GM11168 (cell line): ENCODE results near the gene CDH13.

Experiments used
- in situ Hi-C: fragments of 300-500 bp; cut with MboI; formaldehyde crosslinking; loops from one replicate; pipeline ENCODE4 v1.12.0; 2022; ENCODE audit warnings: low sequenced_read_pairs; ENCODE audit not compliant: unreplicated experiment

The CDH13 gene

DNA sequence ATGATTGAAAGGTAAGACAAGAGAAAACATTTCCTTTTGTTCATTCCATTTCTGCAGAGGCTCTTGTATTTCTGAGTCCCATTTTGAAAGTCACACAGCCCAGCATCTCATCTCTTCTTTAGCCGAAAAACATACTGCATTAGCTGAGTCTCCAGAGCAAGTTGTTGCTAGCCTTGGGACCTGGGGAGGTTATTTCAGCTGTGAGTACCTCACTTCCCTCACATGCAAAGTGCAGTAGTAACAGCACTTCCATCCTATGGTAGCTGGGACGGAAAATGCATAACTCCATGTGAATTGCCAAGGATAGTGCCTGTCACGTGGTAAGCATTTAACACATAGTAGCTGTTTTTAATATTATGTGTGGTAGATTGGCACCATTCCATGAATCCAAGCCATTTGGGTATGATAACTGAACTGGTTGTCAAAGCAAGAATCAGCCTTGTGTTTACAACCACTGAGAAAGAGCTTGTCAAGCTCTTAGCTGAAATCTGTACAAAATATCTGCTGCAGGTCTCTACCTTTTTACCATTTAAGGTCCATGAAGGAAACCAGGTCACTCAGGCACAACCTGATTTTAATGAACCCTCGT is 345.7 kb downstream of the CDH13 start:
- in situ Hi-C loops, result loop anchor here (5.0 kb wide), 1 partner anchor 95 kb away; no protein-coding TSS in a partner anchor

DNA sequence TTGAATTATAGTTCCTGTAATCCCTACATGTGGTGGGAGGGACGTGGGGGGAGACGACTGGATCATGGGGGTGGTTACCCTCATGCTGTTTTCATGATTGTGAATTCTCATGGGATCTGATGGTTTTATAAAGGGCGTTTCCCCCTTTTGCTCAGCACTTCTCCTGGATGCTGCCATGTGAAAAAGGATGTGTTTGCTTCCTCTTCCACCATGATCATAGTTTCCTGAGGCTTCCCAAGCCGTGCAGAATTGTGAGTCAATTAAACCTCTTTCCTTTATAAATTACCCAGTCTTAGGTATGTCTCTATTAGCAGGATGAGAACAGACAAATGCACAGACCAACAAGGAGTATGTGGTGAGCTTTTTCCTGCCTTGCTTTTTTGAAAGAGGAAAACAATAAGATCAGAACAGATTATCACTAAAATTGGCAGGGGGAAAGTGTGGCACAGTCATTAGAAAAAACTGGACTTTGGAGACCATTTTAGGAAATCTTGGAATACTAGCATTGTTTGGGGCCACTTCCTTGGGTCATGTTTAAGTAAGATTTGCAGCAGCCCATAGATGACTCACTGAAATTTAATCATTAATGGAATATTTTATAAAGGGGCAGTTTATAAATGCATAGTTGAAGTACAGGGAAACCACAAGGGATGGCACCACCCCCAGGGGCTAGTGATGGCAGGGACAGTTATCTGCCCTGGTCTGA is 352.8 kb downstream of the CDH13 start:
- in situ Hi-C loops, result no loop called here

DNA sequence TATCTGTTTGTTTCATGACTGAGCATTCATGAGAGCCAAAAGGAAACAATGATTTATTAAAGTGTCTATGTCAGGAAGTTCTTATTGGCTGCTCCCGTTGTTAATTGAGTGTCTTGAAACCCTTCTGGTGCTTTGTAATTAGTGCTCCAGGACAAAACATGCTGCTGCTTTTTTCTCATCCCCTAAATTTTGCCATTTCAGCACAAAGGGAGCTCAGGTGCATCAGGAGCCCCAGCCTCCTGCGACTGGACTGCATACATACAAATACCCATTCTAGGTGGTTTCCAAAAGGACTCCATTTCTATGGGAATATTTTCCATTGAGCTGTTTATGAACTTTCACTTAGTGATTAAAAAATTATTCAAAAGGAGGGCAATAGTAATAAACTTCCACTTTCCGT is 354.0 kb downstream of the CDH13 start:
- in situ Hi-C loops, result no loop called here

DNA sequence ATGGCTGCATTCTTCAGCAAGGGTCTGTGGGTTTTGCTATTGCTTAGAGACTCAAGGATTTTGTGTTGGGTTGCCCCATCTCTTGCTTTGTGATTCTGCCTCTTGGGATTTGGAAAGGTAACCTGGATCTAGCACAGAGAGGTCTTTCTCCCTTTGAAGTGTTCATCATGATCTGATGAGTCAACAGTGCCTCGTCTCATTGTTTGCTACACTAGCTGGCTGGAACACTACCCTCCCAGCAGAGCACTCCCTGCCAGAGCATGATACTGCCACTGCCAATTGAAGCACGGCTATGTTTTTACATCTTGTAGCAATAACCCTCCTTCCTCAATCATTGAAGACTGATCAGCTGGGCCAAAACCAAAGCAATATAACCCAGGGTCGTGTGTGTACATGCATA is 361.0 kb downstream of the CDH13 start:
- in situ Hi-C loops, result no loop called here

DNA sequence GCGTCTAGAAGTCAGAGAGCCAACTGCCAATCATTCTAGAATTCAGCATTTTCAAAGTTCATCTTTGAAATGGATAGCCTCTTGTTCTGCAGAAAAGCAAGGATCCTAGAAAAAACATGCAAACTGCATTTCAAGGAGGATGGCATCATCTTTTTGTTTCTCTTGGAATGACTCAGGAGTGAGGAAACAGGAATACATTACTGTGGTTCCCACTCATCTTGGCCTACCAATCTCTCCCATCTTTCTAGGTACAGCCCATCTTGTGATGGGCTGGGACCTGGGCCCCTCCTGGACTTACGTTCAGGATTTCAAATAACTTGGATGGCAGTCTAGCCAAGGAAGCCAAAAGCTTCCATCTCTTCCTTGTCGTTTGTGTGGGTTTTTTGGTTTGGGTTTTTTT is 363.4 kb downstream of the CDH13 start:
- in situ Hi-C loops, result no loop called here

DNA sequence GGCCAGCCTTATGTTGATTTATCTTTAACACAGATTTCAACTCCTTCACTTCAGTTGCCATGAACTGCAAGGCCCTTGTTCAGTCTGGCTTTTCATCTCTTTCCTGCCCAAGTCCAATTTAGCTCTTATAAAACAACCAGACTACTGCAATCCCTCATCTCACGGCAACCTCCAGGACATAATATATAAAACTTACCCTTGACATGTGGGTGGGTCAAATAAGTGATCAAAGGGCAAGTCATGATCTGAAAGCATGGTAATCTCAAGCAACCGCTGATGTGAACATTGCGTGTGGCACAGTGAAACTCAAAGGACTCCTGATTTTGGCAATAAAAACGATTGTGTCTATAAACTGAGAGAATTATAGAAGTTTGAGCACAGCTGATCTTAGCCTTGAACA is 364.6 kb downstream of the CDH13 start:
- in situ Hi-C loops, result no loop called here

DNA sequence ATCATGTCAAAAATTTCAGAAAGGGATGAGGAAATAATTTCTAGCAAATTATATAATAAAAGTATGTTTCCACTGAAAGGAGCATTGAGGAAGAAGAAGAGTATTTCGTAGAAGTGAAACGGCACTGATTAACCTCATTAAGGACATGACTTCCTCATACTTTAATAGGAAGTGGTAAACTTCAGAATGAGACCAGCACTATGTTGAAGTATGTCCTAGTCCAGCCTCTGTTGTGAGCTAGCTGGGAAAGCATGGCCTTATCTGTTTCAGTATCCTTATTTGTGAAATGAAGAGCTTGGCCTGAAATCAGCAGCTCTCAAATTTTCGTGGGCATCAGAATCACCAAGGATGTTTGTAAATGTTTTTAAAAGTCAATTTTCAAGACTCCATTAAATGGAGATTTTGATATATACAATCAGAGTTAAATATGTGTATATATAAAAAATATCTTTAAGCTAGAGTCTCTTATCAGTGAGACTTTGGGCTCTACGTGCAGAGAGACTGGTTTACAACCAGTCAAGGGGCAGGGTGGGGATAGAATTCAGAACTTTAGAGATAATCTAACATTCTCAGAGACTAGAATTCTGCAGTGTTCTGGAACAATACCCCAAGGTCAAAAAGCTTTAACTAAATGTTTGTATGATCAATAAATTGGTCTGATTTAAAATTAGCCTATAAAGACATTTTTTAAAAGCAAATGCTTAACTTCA is 365.4 kb downstream of the CDH13 start:
- in situ Hi-C loops, result no loop called here

DNA sequence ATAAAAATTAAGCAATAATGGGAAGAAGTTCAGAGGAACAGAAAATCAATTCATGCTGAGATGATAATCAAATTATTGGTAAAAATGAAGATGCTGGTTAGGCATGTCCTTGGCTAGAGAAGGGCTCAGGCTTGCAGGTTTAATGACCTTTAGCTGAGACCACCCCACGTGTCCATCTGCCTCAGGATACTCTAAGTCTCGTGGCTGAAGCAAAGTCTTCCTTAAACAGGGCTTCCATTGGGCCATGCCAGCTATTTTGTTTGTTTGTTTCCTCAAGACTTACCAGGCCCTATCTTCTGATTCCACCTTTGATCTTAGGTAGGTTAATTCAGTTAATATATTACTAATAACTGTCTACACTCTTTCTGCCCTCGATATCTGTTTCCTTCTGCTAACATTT is 366.0 kb downstream of the CDH13 start:
- in situ Hi-C loops, result no loop called here

DNA sequence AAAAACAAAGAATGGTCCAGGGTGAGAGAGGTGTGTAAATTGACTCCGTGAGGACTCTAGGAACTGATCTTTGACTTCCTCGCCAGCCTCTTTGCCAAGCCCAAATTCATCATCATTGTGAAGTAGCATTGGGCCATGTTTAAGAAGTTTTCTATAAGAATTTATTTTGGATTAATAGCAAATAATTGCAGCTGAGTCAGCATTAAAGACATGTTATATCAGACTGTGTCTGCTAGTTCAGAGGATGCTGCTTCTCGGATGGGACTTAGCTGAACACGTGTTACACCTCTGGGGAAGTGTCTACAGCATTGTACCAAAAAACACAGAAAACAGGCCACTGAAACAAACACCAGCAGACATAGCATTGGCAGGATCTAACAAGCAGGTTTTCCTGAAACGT is 366.6 kb downstream of the CDH13 start:
- in situ Hi-C loops, result no loop called here

DNA sequence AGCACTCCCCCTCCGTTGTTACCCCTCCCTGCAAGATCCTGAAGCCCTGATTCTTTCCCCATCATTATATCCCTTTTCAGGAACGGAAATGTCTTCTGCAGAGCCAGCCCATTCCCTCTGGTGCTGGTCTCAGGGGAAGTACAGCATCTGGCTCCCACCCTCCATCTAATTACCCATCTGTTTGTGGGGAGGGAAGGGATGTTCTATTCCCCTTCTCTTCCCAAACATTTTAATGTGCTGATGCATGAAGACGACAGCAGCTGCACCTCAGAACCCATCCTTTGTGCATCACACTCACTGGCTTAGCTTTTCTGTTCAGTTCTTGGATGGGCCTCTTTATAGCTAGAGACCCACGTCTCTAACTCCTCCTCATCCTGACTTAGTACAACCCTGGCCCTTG is 367.2 kb downstream of the CDH13 start:
- in situ Hi-C loops, result no loop called here

DNA sequence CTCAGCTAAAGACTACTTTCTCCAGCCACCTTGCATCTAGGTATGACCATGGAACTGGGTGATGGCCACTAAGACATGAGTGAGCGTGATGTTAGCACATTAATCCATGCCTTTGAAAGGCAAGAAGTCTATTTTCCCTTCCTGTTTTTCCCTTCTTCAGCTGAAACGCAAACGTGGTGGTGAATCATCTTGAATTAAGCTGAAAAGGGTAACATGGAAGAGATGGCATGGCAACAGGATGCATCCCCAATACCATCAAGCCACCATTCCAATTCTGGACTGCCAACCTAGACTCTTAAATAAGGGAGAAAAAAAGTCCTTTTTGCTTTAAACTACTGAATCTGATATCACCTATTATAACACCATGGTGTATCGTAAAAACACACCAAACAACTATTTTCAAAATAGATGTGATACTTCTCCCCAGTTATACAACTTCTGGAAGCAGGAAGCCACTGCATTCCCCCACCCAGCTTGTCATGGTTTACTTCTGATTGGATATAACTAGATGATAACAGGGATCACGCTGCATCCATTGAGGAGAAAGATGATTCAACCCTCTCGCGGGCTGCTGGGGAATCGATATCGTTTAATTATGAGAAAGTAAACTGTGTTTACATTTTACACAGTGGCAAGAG is 368.6 kb downstream of the CDH13 start:
- in situ Hi-C loops, result no loop called here

DNA sequence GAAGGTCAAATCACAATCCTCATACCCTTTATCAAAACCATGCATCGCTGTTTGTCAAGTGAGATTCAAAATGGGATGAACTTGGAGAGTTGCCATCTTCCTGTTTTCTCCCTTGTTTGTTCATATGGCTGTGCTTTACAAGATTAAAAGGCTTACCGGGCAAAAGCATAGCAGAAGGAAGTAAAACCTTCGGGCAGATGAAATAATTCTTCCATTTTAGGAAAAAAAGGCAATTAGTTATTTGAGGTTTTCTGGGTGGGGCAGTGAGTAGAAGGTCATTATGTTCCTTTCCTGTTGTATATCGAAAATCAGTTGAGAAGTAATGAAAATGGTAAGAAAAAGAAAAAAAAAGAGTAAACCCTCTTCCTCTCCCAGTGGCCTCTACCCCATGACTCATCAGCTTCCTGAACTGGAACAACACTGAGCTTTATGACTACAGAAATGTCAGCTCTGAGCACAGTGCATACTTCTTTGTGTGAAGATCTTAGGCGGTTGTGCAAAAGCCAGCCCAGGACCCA is 369.2 kb downstream of the CDH13 start:
- in situ Hi-C loops, result no loop called here

DNA sequence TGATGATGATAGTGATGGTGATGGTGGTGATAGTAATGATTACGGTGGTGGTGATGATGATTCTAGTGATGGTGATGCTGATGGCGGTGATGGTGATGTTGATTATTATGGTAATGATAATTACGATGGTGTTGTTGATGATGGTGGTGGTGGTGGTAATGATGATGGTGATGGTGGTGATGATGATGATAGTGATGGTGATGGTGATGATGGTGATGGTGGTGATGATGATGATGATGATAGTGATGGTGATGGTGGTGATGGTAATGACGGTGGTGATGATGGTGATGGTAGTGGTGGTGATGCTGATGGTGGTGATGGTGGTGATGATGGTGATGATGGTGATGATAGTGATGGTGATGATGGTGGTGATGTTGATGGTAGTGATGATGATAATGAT is 370.0 kb downstream of the CDH13 start:
- in situ Hi-C loops, result no loop called here

DNA sequence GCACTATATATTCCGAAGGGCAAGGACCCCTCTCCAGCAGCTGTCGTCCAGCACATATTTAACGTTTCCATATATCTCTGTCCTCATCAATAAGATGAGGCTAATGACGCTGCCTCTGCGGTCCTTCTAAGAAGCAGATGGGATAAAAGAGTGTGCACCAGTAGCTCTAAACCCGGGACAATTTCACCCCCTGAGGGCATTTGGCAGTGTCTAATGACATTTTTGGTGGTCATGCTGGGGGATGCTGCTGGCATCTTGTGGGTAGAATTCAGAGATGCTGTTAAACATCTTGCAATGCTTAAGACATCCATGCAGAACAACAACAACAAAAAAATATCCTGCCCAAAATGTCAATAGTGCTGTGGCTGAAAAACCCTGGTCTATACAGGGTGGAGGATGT is 372.9 kb downstream of the CDH13 start:
- in situ Hi-C loops, result no loop called here

DNA sequence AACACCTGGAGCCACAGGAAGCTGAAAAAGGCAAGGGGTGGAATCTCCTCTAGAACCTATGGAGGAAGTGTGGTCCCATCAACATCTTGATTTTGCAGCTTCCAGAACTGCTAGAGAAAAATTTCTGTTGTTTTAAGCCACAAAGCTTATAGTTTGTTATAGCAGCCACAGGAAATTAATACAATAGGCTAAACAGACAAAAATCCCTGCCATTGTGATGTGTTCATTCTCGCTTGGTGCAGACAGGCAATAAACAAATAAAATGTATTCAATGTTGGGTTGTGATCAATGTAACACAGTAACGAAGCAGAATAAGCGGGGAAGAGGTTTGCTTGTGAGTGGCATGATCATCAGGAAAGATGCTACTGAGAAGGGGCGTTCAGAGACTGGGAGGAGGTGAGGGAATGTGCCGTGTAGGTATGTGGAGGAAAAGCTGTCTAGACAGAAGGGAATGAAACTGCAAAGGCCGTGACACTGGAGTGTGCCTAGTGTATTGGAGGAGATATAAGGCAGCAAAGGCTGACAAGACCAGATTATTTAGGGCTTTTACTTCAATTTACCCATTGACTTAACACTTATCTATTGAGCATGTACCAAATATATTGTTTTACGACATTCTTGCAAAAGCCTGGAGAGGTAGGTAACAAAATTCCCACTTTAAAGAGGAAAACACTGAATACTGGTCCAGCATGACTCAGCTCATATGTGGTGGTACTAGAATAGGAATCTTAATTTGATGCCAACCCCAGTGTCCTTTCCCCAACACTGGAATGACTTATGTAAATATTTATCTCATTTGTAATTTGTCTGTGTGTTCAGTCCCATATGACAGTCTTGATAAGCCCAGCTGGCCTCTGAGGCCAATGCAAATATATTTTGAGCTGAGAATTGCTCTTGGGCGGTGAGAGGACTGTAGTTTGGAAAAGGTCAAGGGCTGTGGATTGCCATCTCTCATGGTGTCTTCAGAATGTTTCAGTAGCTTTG is 375.9 kb downstream of the CDH13 start:
- in situ Hi-C loops, result no loop called here

DNA sequence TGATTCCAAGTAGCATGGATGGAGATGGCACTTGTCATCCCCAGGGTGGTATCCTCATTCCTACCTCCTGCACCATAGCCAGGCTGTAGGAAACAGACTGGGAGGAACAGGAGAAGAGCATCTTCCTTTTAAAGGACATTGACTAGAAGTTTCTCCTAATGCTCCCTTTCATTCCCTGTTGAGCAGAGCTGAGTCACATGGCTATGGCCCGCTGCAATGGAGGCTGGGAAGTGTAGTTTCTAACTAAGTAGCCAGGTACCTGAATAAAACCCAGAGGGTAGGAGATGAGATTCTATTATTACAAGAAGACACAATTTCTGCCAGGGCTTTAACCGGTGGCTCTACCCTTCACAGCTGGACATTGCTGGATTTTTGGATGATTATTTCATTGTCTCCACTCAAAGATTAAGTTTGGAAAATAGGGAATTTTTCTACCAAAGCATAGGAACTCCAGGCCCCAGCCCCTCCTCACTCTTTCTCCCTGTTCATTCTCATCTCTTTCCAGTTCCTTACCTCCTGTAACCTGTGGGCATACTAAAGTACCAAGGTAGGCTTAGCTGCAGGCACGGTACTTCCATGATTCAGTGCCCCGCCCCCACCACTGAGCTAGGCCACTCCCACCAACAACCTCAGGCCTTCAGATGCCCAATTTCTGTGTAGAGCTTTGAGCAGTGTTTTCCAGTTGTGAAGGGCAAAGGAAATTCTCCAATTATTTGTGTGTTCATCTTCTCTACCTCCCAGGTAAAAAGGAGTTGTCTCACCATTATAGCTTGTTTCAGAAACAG is 378.3 kb downstream of the CDH13 start:
- in situ Hi-C loops, result no loop called here

DNA sequence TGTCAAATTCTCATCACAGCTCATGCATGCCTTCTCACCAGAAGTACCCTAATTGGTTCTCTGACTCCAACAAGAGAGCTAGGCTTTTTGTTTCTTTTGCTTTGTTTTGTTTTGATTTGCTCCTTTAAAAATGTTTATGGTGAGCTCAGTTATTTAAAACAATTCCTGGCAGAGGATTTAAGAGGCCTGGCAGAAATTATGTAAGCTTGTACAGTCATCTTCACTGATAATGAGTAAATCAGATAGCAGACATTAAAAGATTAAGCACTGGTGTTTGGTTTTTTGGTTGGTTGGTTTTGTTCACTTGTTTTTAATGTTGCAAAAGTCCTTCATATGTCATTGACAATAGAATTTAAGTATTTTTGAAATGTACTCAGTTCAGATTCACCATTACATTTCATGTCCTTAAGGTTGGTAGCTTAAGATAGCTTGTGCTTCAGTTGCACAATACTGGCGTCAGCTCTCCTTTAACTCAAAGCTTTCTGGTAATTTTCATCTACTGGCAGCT is 378.9 kb downstream of the CDH13 start:
- in situ Hi-C loops, result no loop called here

DNA sequence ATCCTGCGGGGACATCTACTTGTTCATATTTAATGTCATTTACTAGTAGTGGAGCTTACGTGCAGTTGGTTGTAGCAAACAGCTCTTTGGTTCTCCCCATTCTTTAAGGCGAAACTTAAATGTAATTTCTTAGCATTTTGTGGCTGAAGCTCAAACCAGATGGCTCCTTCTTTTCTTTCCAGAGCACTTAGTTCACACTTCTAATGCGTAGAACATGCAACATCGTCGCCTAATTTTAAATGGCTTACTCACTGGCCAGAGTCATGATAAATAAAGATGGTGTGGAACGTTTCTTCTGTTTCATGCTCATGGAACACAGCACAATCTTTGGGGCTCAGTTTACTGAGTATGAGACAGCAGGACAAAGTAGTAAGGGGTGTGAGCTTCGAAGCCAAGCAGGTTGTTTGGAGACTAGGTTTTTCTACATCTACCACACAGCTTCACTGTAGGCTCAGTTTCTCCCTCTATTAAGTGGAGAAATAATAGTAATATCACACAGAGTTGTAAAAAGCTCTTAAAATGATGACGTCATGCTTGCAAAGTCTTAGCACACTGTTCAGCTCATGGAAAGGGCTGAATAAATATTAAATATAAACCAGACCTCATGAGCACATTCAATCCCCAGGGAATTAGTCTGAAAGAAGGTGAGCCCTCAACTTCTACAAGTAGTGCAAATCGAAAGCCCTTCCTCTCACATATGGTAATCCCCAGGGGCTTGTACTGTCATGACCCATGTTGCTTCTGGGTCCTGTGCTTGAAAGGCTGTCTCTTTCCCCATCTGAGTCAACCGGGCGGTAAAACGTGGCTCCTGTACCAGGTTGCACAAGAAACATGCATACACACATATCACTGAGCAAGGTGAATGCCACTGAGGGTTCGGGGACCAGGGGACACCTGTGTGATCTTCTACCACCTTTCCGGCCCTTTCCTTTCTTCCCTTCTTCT is 384.3 kb downstream of the CDH13 start:
- in situ Hi-C loops, result no loop called here
